IMR-90 (cell line): ENCODE results near the gene KCNG4. TPM values are rescaled to one million over a fixed set of nuclear protein-coding genes. Genes with fewer than 3 reads are reported as not detected.

ENCODE experiments used
- ATAC-seq: fragments of 200-7000 bp; cut with Tn5 transposase; 2 replicates; pipeline ENCODE4 v1.9.1; 2020; ENCODE audit warnings: low read depth, mild to moderate bottlenecking, moderate library complexity
- BruUV-seq: library from RNA; stranded (reverse); fragments of 400-500 nt; replicated peaks from 2 replicates; lab custom pipeline; 2021; lab: Mats Ljungman, UMichigan
- CTCF ChIA-PET: fragments of 300-600 bp; formaldehyde crosslinking; extraction: SDS; loops from one replicate; lab custom pipeline; 2021; ENCODE audit warnings: antibody characterized with exemption; lab: Yijun Ruan, JAX
- POLR2A ChIA-PET: fragments of 300-600 bp; sonication (Branson Sonifier 250); formaldehyde crosslinking; loops from one replicate; lab custom pipeline; 2022; ENCODE audit warnings: antibody characterized with exemption; ENCODE audit not compliant: unreplicated experiment; lab: Charles Lee
- DNase-seq: peaks from one replicate; pipeline ENCODE4 v3.0.0; 2013
- H2AFZ ChIP-seq: replicated peaks from 2 replicates; pipeline ENCODE3; 2013; ENCODE audit warnings: low read length, mild to moderate bottlenecking; ENCODE audit not compliant: poor library complexity
- H2AK5ac ChIP-seq: 2 replicates; pipeline ENCODE4 v1.6.1; 2013; ENCODE audit warnings: low read depth, low read length, inconsistent platforms
- H2AK9ac ChIP-seq: replicated peaks from 2 replicates; pipeline ENCODE3; 2013; ENCODE audit warnings: mild to moderate bottlenecking, low read depth, low read length, moderate library complexity; ENCODE audit not compliant: poor library complexity
- H2BK120ac ChIP-seq: 2 replicates; pipeline ENCODE4 v1.6.1; 2013; ENCODE audit warnings: low read depth, low read length, inconsistent platforms
- H2BK15ac ChIP-seq: 3 replicates; pipeline ENCODE4 v1.6.1; 2013; ENCODE audit warnings: low read depth, low read length, inconsistent platforms
- H2BK20ac ChIP-seq: 2 replicates; pipeline ENCODE4 v1.6.1; 2013; ENCODE audit warnings: low read depth, mild to moderate bottlenecking, inconsistent platforms, low read length, moderate library complexity
- H2BK5ac ChIP-seq: 2 replicates; pipeline ENCODE4 v1.6.1; 2013; ENCODE audit warnings: mild to moderate bottlenecking, low read depth, low read length, inconsistent platforms; ENCODE audit not compliant: poor library complexity, severe bottlenecking
- H3K14ac ChIP-seq: replicated peaks from 2 replicates; pipeline ENCODE4 v1.6.1; 2013; ENCODE audit warnings: low read depth, low read length, inconsistent platforms
- H3K18ac ChIP-seq: 2 replicates; pipeline ENCODE4 v1.6.1; 2013; ENCODE audit warnings: low read depth, low read length, control low read depth
- H3K23ac ChIP-seq: 2 replicates; pipeline ENCODE4 v1.6.1; 2013; ENCODE audit warnings: low read depth, low read length, inconsistent platforms
- H3K27ac ChIP-seq: 2 replicates; pipeline ENCODE4 v1.5.1; 2013; ENCODE audit warnings: mild to moderate bottlenecking, control low read depth, low read length; ENCODE audit not compliant: insufficient read depth
- H3K27me3 ChIP-seq: 2 replicates; pipeline ENCODE4 v1.6.1; 2013; ENCODE audit warnings: low read length; ENCODE audit not compliant: control insufficient read depth, insufficient read depth
- H3K36me3 ChIP-seq: 2 replicates; pipeline ENCODE4 v1.6.1; 2013; ENCODE audit warnings: low read length, mixed read lengths; ENCODE audit not compliant: control insufficient read depth, insufficient read depth
- H3K4ac ChIP-seq: 2 replicates; pipeline ENCODE4 v1.6.1; 2013; ENCODE audit warnings: low read depth, low read length, inconsistent platforms
- H3K4me1 ChIP-seq: 2 replicates; pipeline ENCODE4 v1.6.1; 2013; ENCODE audit warnings: low read length, mixed read lengths; ENCODE audit not compliant: control insufficient read depth, insufficient read depth
- H3K4me2 ChIP-seq: 2 replicates; pipeline ENCODE4 v1.6.1; 2013; ENCODE audit warnings: low read depth, mild to moderate bottlenecking, control low read depth, low read length, moderate library complexity
- H3K4me3 ChIP-seq: 2 replicates; pipeline ENCODE4 v1.5.1; 2013; ENCODE audit warnings: low read depth, mild to moderate bottlenecking, control low read depth, low read length, moderate library complexity; ENCODE audit not compliant: insufficient read depth
- H3K56ac ChIP-seq: 2 replicates; pipeline ENCODE4 v1.6.1; 2013; ENCODE audit warnings: low read length, inconsistent platforms; ENCODE audit not compliant: insufficient read depth; ENCODE audit errors: extremely low read depth
- H3K79me1 ChIP-seq, 2 experiments: 2 replicates each; pipeline ENCODE4 v1.6.1; 2013; ENCODE audit warnings: low read length in 2 of 2, inconsistent platforms in 1 of 2, low read depth in 1 of 2
- H3K9ac ChIP-seq: 2 replicates; pipeline ENCODE4 v1.6.1; 2013; ENCODE audit warnings: low read depth, low read length, control low read depth
- H3K9me1 ChIP-seq: 2 replicates; pipeline ENCODE4 v1.6.1; 2013; ENCODE audit warnings: low read length, inconsistent platforms; ENCODE audit not compliant: insufficient read depth
- H3K9me3 ChIP-seq: 2 replicates; pipeline ENCODE4 v1.6.1; 2013; ENCODE audit warnings: low read length; ENCODE audit not compliant: control insufficient read depth, insufficient read depth
- H4K20me1 ChIP-seq: 2 replicates; pipeline ENCODE4 v1.6.1; 2013; ENCODE audit warnings: low read length, inconsistent platforms; ENCODE audit not compliant: insufficient read depth
- H4K5ac ChIP-seq: 2 replicates; pipeline ENCODE4 v1.6.1; 2013; ENCODE audit warnings: mild to moderate bottlenecking, low read depth, low read length, control low read depth
- H4K8ac ChIP-seq, 2 experiments: 2 replicates each; pipeline ENCODE4 v1.6.1; 2013; ENCODE audit warnings: low read depth in 2 of 2, low read length in 2 of 2, control low read depth in 1 of 2, inconsistent platforms in 1 of 2
- H4K91ac ChIP-seq: 2 replicates; pipeline ENCODE4 v1.6.1; 2013; ENCODE audit warnings: low read depth, low read length, inconsistent platforms; ENCODE audit not compliant: insufficient read depth
- BHLHE40 ChIP-seq: fragments of 150-350 bp; IDR thresholded peaks from 2 replicates; pipeline ENCODE4 v1.6.1; 2016; ENCODE audit warnings: mild to moderate bottlenecking, low read depth, low read length
- CEBPB ChIP-seq: IDR thresholded peaks from 2 replicates; pipeline ENCODE4 v1.6.1; 2012; ENCODE audit warnings: low read depth, low read length, improper control_type of control experiment
- CHD1 ChIP-seq: IDR thresholded peaks from 2 replicates; pipeline ENCODE4 v1.6.1; 2012; ENCODE audit warnings: low read depth, low read length, improper control_type of control experiment
- FOS ChIP-seq: fragments of 150-350 bp; IDR thresholded peaks from 2 replicates; pipeline ENCODE4 v1.6.1; 2016; ENCODE audit warnings: low read depth, low read length
- MAFK ChIP-seq: IDR thresholded peaks from 2 replicates; pipeline ENCODE4 v1.6.1; 2012; ENCODE audit warnings: low read depth, low read length, improper control_type of control experiment
- MAZ ChIP-seq: IDR thresholded peaks from 2 replicates; pipeline ENCODE4 v1.6.1; 2012; ENCODE audit warnings: low read depth, mild to moderate bottlenecking, low read length, improper control_type of control experiment, moderate library complexity, borderline replicate concordance
- MXI1 ChIP-seq: IDR thresholded peaks from 2 replicates; pipeline ENCODE4 v1.6.1; 2012; ENCODE audit warnings: low read depth, mild to moderate bottlenecking, low read length, moderate library complexity, borderline replicate concordance
- NFE2L2 ChIP-seq: fragments of 150-350 bp; IDR thresholded peaks from 2 replicates; pipeline ENCODE4 v1.6.1; 2016; ENCODE audit warnings: low read depth, mild to moderate bottlenecking, low read length
- POLR2A ChIP-seq: IDR thresholded peaks from 2 replicates; pipeline ENCODE4 v1.6.1; 2012; ENCODE audit warnings: mild to moderate bottlenecking, low read depth, low read length
- RCOR1 ChIP-seq: IDR thresholded peaks from 2 replicates; pipeline ENCODE4 v1.6.1; 2012; ENCODE audit warnings: mild to moderate bottlenecking, low read length, improper control_type of control experiment; ENCODE audit not compliant: insufficient replicate concordance
- RFX5 ChIP-seq: IDR thresholded peaks from 2 replicates; pipeline ENCODE4 v1.8.0; 2012; ENCODE audit warnings: low read depth, mild to moderate bottlenecking, low read length, moderate library complexity
- SMC3 ChIP-seq: fragments of 150-350 bp; IDR thresholded peaks from 2 replicates; pipeline ENCODE4 v1.6.1; 2016; ENCODE audit warnings: low read depth, mild to moderate bottlenecking, antibody characterized with exemption, low read length, moderate library complexity
- WGBS, 2 experiments: methylation state at CpG; one replicate each; pipeline versions ENCODE4 v1.1.5 to v1.1.7; 2013; ENCODE audit warnings: missing lambda C conversion rate in 2 of 2; ENCODE audit not compliant: insufficient read length in 1 of 2; ENCODE audit errors: extremely low coverage in 2 of 2; 5-methylcytosine and 5-hydroxymethylcytosine counted together
- dilution Hi-C: fragments of 300-500 bp; cut with HindIII; formaldehyde crosslinking; loops from one replicate; pipeline ENCODE4 v1.14.3; 2018; ENCODE audit warnings: low sequenced_read_pairs; ENCODE audit not compliant: unreplicated experiment
- in situ Hi-C: fragments of 300-500 bp; cut with MboI; formaldehyde crosslinking; loops from 3 replicates; pipeline ENCODE4 v1.14.3; 2019; ENCODE audit warnings: low sequenced_read_pairs, inconsistent platforms, mixed read lengths
- intact Hi-C: fragments of 100-400 bp; cut with micrococcal nuclease; formaldehyde crosslinking; loops from 2 replicates; pipeline ENCODE4 v1.10.0; 2022
- polyA plus RNA-seq, 3 experiments: library from polyadenylated mRNA; depleted of rRNA; stranded (reverse); fragments of >200 nt; gene quantifications; 2 replicates each; pipeline ENCODE4 v1.2.3, GENCODE V29; 2012; ENCODE audit warnings: low replicate concordance in 1 of 3
- total RNA-seq: library from RNA; depleted of rRNA; stranded (reverse); fragments of >200 nt; gene quantifications from 2 replicates; pipeline ENCODE4 v1.2.3, GENCODE V29; 2012
- TF ChIP-seq, protein P1 (sequence below): fragments of 150-350 bp; IDR thresholded peaks from 2 replicates; pipeline ENCODE4 v1.6.1; 2016; ENCODE audit warnings: low read depth, mild to moderate bottlenecking, low read length, moderate library complexity, borderline replicate concordance
- TF ChIP-seq, protein P2 (sequence below): fragments of 150-350 bp; IDR thresholded peaks from 2 replicates; pipeline ENCODE4 v1.6.1; 2017; ENCODE audit warnings: mild to moderate bottlenecking, antibody characterized with exemption, low read length, low read depth
- TF ChIP-seq, protein P3 (sequence below): conservative IDR thresholded peaks from 2 replicates; pipeline ENCODE4 v1.5.1; 2012; ENCODE audit warnings: mild to moderate bottlenecking, low read depth, low read length, improper control_type of control experiment

Gene KCNG4
- total and polyA plus RNA-seq, 2 of the 4 experiments (the other 2 are of a cell fraction), result not detected

DNA sequence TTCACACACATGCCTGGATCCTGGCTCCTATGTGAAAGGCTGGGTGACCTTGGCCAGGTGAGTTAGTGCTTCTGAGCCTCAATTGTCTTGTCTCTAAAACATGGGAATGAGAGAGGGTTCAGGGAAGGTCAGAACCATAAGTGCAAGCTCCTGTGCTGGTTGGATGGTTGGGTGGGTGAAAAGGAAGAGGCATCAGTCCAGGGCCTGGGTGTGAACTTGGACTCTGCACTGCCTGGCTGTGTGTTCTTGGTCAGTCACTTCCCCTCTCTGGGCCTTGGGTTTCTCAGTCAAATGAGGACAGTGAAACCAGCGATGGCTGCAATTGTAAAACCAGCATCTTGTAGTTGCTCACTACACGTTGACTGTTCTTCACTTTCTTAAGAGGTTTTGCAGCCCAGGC lies 643 bp upstream of the KCNG4 start:
- H2AK9ac ChIP-seq, result no peak overlapping the region
- H3K36me3 ChIP-seq, result no peaks in the 10 kb centered on the region
- no CpG with 5 or more reads among the region's 2 CpGs for WGBS, 2 experiments
- no peaks in the 10 kb centered on the region for H4K20me1 ChIP-seq
- H3K56ac ChIP-seq, result no peak overlapping the region
- BruUV-seq, result no TSS peak
- no peak overlapping the region for H2BK120ac ChIP-seq
- peaks cover 68% of the 10 kb centered on the region for H3K27me3 ChIP-seq
- intact Hi-C loops, result no loop called here
- no peak overlapping the region for H2BK20ac ChIP-seq
- H3K4ac ChIP-seq, result no peak overlapping the region
- H3K27ac ChIP-seq, result no peak overlapping the region
- ATAC-seq (no peak), DNase-seq (no peak)
- no peak overlapping the region for H2AK5ac ChIP-seq
- no peak overlapping the region for H4K91ac ChIP-seq
- no peak overlapping the region for H2AFZ ChIP-seq
- H3K79me1 ChIP-seq, result no peaks in the 10 kb centered on the region
- peaks cover 7% of the 10 kb centered on the region for H3K9me3 ChIP-seq
- H3K4me2 ChIP-seq, result no peak overlapping the region
- H4K5ac ChIP-seq, result no peak overlapping the region
- H3K9ac ChIP-seq, result no peak overlapping the region
- H3K14ac ChIP-seq, result no peak overlapping the region
- ChIA-PET CTCF (no interaction called here), POLR2A (no interaction called here)
- no peak overlapping the region for H3K23ac ChIP-seq
- no peak overlapping the region for H2BK5ac ChIP-seq
- no peaks in the 10 kb centered on the region for H3K9me1 ChIP-seq
- no peak overlapping the region for H4K8ac ChIP-seq
- no peak for TF ChIP-seq FOS
- TF ChIP-seq MAFK, result no peak
- TF ChIP-seq RFX5, result no peak
- no peak for TF ChIP-seq MAZ
- TF ChIP-seq, protein P1, sequence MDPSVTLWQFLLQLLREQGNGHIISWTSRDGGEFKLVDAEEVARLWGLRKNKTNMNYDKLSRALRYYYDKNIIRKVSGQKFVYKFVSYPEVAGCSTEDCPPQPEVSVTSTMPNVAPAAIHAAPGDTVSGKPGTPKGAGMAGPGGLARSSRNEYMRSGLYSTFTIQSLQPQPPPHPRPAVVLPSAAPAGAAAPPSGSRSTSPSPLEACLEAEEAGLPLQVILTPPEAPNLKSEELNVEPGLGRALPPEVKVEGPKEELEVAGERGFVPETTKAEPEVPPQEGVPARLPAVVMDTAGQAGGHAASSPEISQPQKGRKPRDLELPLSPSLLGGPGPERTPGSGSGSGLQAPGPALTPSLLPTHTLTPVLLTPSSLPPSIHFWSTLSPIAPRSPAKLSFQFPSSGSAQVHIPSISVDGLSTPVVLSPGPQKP, result no peak
- TF ChIP-seq CEBPB, result no peak
- TF ChIP-seq SMC3, result no peak
- TF ChIP-seq, protein P2, sequence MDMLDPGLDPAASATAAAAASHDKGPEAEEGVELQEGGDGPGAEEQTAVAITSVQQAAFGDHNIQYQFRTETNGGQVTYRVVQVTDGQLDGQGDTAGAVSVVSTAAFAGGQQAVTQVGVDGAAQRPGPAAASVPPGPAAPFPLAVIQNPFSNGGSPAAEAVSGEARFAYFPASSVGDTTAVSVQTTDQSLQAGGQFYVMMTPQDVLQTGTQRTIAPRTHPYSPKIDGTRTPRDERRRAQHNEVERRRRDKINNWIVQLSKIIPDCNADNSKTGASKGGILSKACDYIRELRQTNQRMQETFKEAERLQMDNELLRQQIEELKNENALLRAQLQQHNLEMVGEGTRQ, result no peak
- TF ChIP-seq POLR2A, result no peak
- TF ChIP-seq NFE2L2, result no peak
- no peak for TF ChIP-seq BHLHE40
- TF ChIP-seq CHD1, result no peak
- TF ChIP-seq MXI1, result no peak
- TF ChIP-seq, protein P3, sequence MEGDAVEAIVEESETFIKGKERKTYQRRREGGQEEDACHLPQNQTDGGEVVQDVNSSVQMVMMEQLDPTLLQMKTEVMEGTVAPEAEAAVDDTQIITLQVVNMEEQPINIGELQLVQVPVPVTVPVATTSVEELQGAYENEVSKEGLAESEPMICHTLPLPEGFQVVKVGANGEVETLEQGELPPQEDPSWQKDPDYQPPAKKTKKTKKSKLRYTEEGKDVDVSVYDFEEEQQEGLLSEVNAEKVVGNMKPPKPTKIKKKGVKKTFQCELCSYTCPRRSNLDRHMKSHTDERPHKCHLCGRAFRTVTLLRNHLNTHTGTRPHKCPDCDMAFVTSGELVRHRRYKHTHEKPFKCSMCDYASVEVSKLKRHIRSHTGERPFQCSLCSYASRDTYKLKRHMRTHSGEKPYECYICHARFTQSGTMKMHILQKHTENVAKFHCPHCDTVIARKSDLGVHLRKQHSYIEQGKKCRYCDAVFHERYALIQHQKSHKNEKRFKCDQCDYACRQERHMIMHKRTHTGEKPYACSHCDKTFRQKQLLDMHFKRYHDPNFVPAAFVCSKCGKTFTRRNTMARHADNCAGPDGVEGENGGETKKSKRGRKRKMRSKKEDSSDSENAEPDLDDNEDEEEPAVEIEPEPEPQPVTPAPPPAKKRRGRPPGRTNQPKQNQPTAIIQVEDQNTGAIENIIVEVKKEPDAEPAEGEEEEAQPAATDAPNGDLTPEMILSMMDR, result no peak
- TF ChIP-seq RCOR1, result no peak
- H3K4me3 ChIP-seq, result no peak overlapping the region
- H3K4me1 ChIP-seq, result no peaks in the 10 kb centered on the region; the same call in 1 of the 2 replicates
- in situ Hi-C loops, result no loop called here
- no peak overlapping the region for H2BK15ac ChIP-seq
- dilution Hi-C loops, result no loop called here
- H3K18ac ChIP-seq, result no peak overlapping the region
